GM18907 (cell line): ENCODE data around the gene SHISA9.

ENCODE experiments used
- ATAC-seq: cut with Tn5 transposase; IDR thresholded peaks from one replicate; pipeline ENCODE4 v1.9.1; 2021; ENCODE audit warnings: mild to moderate bottlenecking, moderate library complexity; ENCODE audit not compliant: unreplicated experiment

The SHISA9 gene

GRCh38 chr16:13155780-13156179 is 254.4 kb downstream of the SHISA9 start:
- no peak for ATAC-seq

GRCh38 chr16:13157082-13157481 is 255.7 kb downstream of the SHISA9 start:
- ATAC-seq, result no peak

- no peak for ATAC-seq
These were observed 257.0 kb downstream of the SHISA9 start for GRCh38 chr16:13158427-13158826.

GRCh38 chr16:13165024-13165423 is 263.6 kb downstream of the SHISA9 start:
- ATAC-seq, result no peak

GRCh38 chr16:13168091-13168572 is 266.7 kb downstream of the SHISA9 start:
- ATAC-seq, result no peak

GRCh38 chr16:13171313-13171712 is 269.9 kb downstream of the SHISA9 start:
- no peak for ATAC-seq

GRCh38 chr16:13176711-13177110 is 275.3 kb downstream of the SHISA9 start:
- ATAC-seq, result no peak

GRCh38 chr16:13178318-13178717 is 276.9 kb downstream of the SHISA9 start:
- ATAC-seq, result no peak

GRCh38 chr16:13181432-13181831 is 280.0 kb downstream of the SHISA9 start:
- no peak for ATAC-seq

- no peak for ATAC-seq
These were observed 285.4 kb downstream of the SHISA9 start for GRCh38 chr16:13186813-13187212.

GRCh38 chr16:13189250-13189649 is 287.9 kb downstream of the SHISA9 start:
- ATAC-seq, result no peak

- no peak for ATAC-seq
These were observed 292.3 kb downstream of the SHISA9 start for GRCh38 chr16:13193721-13194120.

GRCh38 chr16:13194766-13195165 is 293.4 kb downstream of the SHISA9 start:
- no peak for ATAC-seq

GRCh38 chr16:13203725-13204124 is 302.3 kb downstream of the SHISA9 start:
- no peak for ATAC-seq

- no peak for ATAC-seq
These were observed 304.0 kb downstream of the SHISA9 start for GRCh38 chr16:13205352-13205751.

- no peak for ATAC-seq
These were observed 305.2 kb downstream of the SHISA9 start for GRCh38 chr16:13206606-13207005.

- ATAC-seq, result no peak
These were observed 305.8 kb downstream of the SHISA9 start for GRCh38 chr16:13207151-13207550.

GRCh38 chr16:13223666-13224065 is 322.3 kb downstream of the SHISA9 start:
- ATAC-seq, result no peak

- ATAC-seq, result no peak
These were observed 327.6 kb downstream of the SHISA9 start for GRCh38 chr16:13229039-13229438.

- no peak for ATAC-seq
These were observed 330.0 kb downstream of the SHISA9 start for GRCh38 chr16:13231365-13231764.

GRCh38 chr16:13234999-13235398 is 333.6 kb downstream of the SHISA9 start:
- no peak for ATAC-seq

- ATAC-seq, result no peak
These were observed 334.9 kb downstream of the SHISA9 start for GRCh38 chr16:13236308-13236707.

- no peak for ATAC-seq
These were observed 336.8 kb downstream of the SHISA9 start for GRCh38 chr16:13238182-13238581.

GRCh38 chr16:13242201-13242600 is 340.8 kb downstream of the SHISA9 start:
- ATAC-seq, result no peak
